ENCODE data around the gene AP4B1.

The AP4B1 gene

GRCh38 chr1:113872219-113872935 is 32.2 kb downstream of the AP4B1 start:
- H3K4me3 ChIP-seq (ENCODE audit: low read depth, low read length): no peak overlapping the region
- no peak for DNase-seq (ENCODE audit: low read depth)
- no peak for TF ChIP-seq CTCF (IDR thresholded peaks at IDR 0.05; ENCODE audit: control insufficient read depth, extremely low read depth, insufficient read depth)

- TF ChIP-seq CTCF (IDR thresholded peaks at IDR 0.05; ENCODE audit: control insufficient read depth, extremely low read depth, insufficient read depth): no peak
- H3K4me3 ChIP-seq (ENCODE audit: low read depth, low read length): no peak within 1 kb of the TSS
- no peak for DNase-seq (ENCODE audit: low read depth)
Measured at GRCh38 chr1:113871597-113872113, 32.9 kb downstream of the AP4B1 start, which contains the start of gene PTPN22. Gene PTPN22, minus strand, starts transcription at chr1:113871712.

- TF ChIP-seq CTCF (IDR thresholded peaks at IDR 0.05; ENCODE audit: control insufficient read depth, extremely low read depth, insufficient read depth): no peak
- no peak overlapping the region for H3K4me3 ChIP-seq (ENCODE audit: low read depth, low read length)
- no peak for DNase-seq (ENCODE audit: low read depth)
Measured at GRCh38 chr1:113870778-113871177, 33.8 kb downstream of the AP4B1 start.

- H3K4me3 ChIP-seq (ENCODE audit: low read depth, low read length): no peak overlapping the region
- TF ChIP-seq CTCF (IDR thresholded peaks at IDR 0.05; ENCODE audit: control insufficient read depth, extremely low read depth, insufficient read depth): no peak
Measured at GRCh38 chr1:113868387-113869083, 36.1 kb downstream of the AP4B1 start.

GRCh38 chr1:113861641-113862040 is 43.0 kb downstream of the AP4B1 start:
- no peak for TF ChIP-seq CTCF (IDR thresholded peaks at IDR 0.05; ENCODE audit: control insufficient read depth, extremely low read depth, insufficient read depth)
- H3K4me3 ChIP-seq (ENCODE audit: low read depth, low read length): no peak overlapping the region
- no peak for DNase-seq (ENCODE audit: low read depth)

More at GRCh38 chr1:113868387-113869083, 36.1 kb downstream of the AP4B1 start:
- no peak for DNase-seq (ENCODE audit: low read depth)

GRCh38 chr1:113860891-113861290 is 43.7 kb downstream of the AP4B1 start:
- H3K4me3 ChIP-seq (ENCODE audit: low read depth, low read length): no peak overlapping the region
- DNase-seq (ENCODE audit: low read depth): no peak
- no peak for TF ChIP-seq CTCF (IDR thresholded peaks at IDR 0.05; ENCODE audit: control insufficient read depth, extremely low read depth, insufficient read depth)

Measured in LNCaP clone FGC (cell line).